NCI-H2196 (cell line): Measurements from ENCODE around the gene DNMT3B.
"Not testable (repeated sequence)": the region's sequence is repeated elsewhere in the genome, so short reads cannot be mapped to it uniquely, and the experiment has no call there.

ENCODE experiments used
- DNase-seq: peaks from one replicate; lab custom pipeline; 2025; ENCODE audit not compliant: unreplicated experiment; lab: John Stamatoyannopoulos, UW

Gene DNMT3B

GRCh38 chr20:32762754-32763201 is 593 bp downstream of the DNMT3B start:
- no peak for DNase-seq

- DNase-seq, result no peak
Observed at GRCh38 chr20:32763202-32764004, 1.2 kb downstream of the DNMT3B start.

- DNase-seq, result no peak
Observed at GRCh38 chr20:32764005-32764960, 2.1 kb downstream of the DNMT3B start.

- not testable (repeated sequence) for DNase-seq
Observed at GRCh38 chr20:32765230-32765875, 3.2 kb downstream of the DNMT3B start.

- DNase-seq, result no peak
Observed at GRCh38 chr20:32767418-32768198, 5.4 kb downstream of the DNMT3B start.

- DNase-seq, result no peak
Observed at GRCh38 chr20:32772046-32772445, 9.9 kb downstream of the DNMT3B start.

GRCh38 chr20:32773223-32773622 is 11.0 kb downstream of the DNMT3B start:
- no peak for DNase-seq

- DNase-seq, result no peak
Observed at GRCh38 chr20:32773855-32774254, 11.7 kb downstream of the DNMT3B start.

- DNase-seq, result no peak
Observed at GRCh38 chr20:32775336-32775991, 13.3 kb downstream of the DNMT3B start.

- no peak for DNase-seq
Observed at GRCh38 chr20:32777177-32777956, 15.2 kb downstream of the DNMT3B start.

GRCh38 chr20:32779500-32780211 is 17.5 kb downstream of the DNMT3B start:
- no peak for DNase-seq

GRCh38 chr20:32780278-32780677 is 18.1 kb downstream of the DNMT3B start:
- no peak for DNase-seq

GRCh38 chr20:32780749-32781655 is 18.8 kb downstream of the DNMT3B start:
- no peak for DNase-seq

- DNase-seq, result no peak
Observed at GRCh38 chr20:32784369-32785080, 22.3 kb downstream of the DNMT3B start.

- DNase-seq, result no peak
Observed at GRCh38 chr20:32786059-32786760, 24.0 kb downstream of the DNMT3B start.

- DNase-seq, result no peak
Observed at GRCh38 chr20:32787168-32787567, 25.0 kb downstream of the DNMT3B start.
